Heart left ventricle (tissue), 16 donors: ENCODE measurements around the gene SCAF4. TPM values are rescaled to one million over a fixed set of nuclear protein-coding genes. Genes with fewer than 3 reads are reported as not detected.
"Not testable (repeated sequence)": the region's sequence is repeated elsewhere in the genome, so short reads cannot be mapped to it uniquely, and the experiment has no call there.

Experiments
- ATAC-seq, 4 donors: fragments of 200-7000 bp; cut with Tn5 transposase; one replicate each; pipeline ENCODE4 v1.9.1; 2020 to 2022; ENCODE audit warnings: moderate library complexity in 4 of 4, mild to moderate bottlenecking in 3 of 4, moderate number of reproducible peaks in 1 of 4
- DNase-seq, 5 donors: peaks; one replicate each; pipeline ENCODE4 v3.0.0-alpha.2; 2020
- H3K27ac ChIP-seq, 12 donors: fragments of 200-600 bp; sonication (generic) in 4 of 12; one replicate each; pipeline versions ENCODE4 v1.5.0 to v1.8.0; 2016 to 2022; ENCODE audit warnings: mild to moderate bottlenecking in 2 of 12
- H3K27me3 ChIP-seq, 9 donors: fragments of 200-600 bp; sonication (generic) in 2 of 9; one replicate each; pipeline versions ENCODE4 v1.5.1 to v1.8.0; 2016 to 2022; ENCODE audit warnings: mild to moderate bottlenecking in 3 of 9
- H3K36me3 ChIP-seq, 9 donors: fragments of 200-600 bp; sonication (generic) in 2 of 9; one replicate each; pipeline versions ENCODE4 v1.5.0 to v1.8.0; 2018 to 2022; ENCODE audit warnings: mild to moderate bottlenecking in 2 of 9
- H3K4me1 ChIP-seq, 12 donors: fragments of 200-600 bp; sonication (generic) in 4 of 12; one replicate each; pipeline versions ENCODE4 v1.5.0 to v1.8.0; 2016 to 2022; ENCODE audit warnings: mild to moderate bottlenecking in 3 of 12
- H3K4me3 ChIP-seq, 12 donors: fragments of 200-600 bp; sonication (generic) in 4 of 12; one replicate each; pipeline versions ENCODE4 v1.5.0 to v1.8.0; 2017 to 2022; ENCODE audit warnings: mild to moderate bottlenecking in 9 of 12, moderate library complexity in 4 of 12
- H3K9me3 ChIP-seq, 12 donors: fragments of 200-600 bp; sonication (generic) in 4 of 12; one replicate each; pipeline versions ENCODE4 v1.5.0 to v1.8.0; 2016 to 2022; ENCODE audit warnings: mild to moderate bottlenecking in 1 of 12
- POLR2A ChIP-seq, 2 donors: fragments of 450-650 bp; IDR thresholded peaks; one replicate each; pipeline ENCODE4 v1.6.1; 2017; ENCODE audit warnings: antibody characterized with exemption in 2 of 2, mild to moderate bottlenecking in 2 of 2, moderate library complexity in 2 of 2
- WGBS, 4 donors: extraction: QIAGEN DNeasy Blood & Tissue Kit in 2 of 4; methylation state at CpG; one replicate each; pipeline versions ENCODE4 v1.1.5 to v1.1.7; 2013 to 2018; 5-methylcytosine and 5-hydroxymethylcytosine counted together
- intact Hi-C, 10 donors: fragments of 100-400 bp; cut with DNase I; formaldehyde crosslinking; loops; one replicate each; pipeline versions ENCODE4 v1.11.1 to v1.14.2; 2022
- polyA plus RNA-seq, 2 donors: library from polyadenylated mRNA; stranded (reverse); fragments of 200-250 nt; gene quantifications; one replicate each; pipeline ENCODE4 v1.2.3, GENCODE V29; 2013
- total RNA-seq, 9 donors: library from RNA; depleted of rRNA in 2 of 9; stranded (reverse); fragments of >200 nt in 2 of 9; fragmentation: NEBNext Ultra II Directional in 3 of 9; extraction: Animal tissue kit (Norgen Biotek cat#: 25700) in 3 of 9; gene quantifications; one replicate each; pipeline versions ENCODE4 v1.1.0 to v1.2.4, GENCODE V29; 2016 to 2023
- TF ChIP-seq, protein P1 (sequence below), 12 donors: fragments of 200-600 bp; sonication (generic) in 4 of 12; IDR thresholded peaks; one replicate each; pipeline versions ENCODE4 v1.5.0 to v1.8.0; 2018 to 2022; ENCODE audit warnings: antibody characterized with exemption in 12 of 12, mild to moderate bottlenecking in 5 of 12
- donor health status: ischemic (EF 13 %, LVEDD 7.1; RV severe dilation, severe dysfunction).
- donor health status: healthy with polysubstance abuse.
- donor health status: DM: no; HTN: yes; CAD: no.
- donor health status: DM: no; HTN: no; CAD: no.
- donor health status: ischemic (EF 25% LVEDD 6.9; RV normal size, moderate dysfunction).
- donor health status: ischemic (EF 25% LVEDD 5.7; RV mildly dilated, moderate dysfunction).
- donor health status: healthy.
- donor health status: DM: yes; HTN: yes; CAD: no.
- donor health status: ischemic (EF 35%, LVEDD 5.7; RV mildly dilated, moderate dysfunction).
- donor health status: nonischemic (EF 11% LVEDD 7.7; RV severe dilation, severe dysfunction).
- donor health status: DM: yes; HTN: yes; CAD: no.
- donor health status: PGD.
- donor health status: ischemic (EF 29% LVEDD 5.4; RV normal size, mild dysfunction).
- donor health status: nonischemic (EF 23%, LVEDD 6.1; RV moderate dilation, normal function).

The SCAF4 gene
- total and polyA plus RNA-seq, 11 donors = 7.8 to 25.8 (median 17.3) TPM

DNA sequence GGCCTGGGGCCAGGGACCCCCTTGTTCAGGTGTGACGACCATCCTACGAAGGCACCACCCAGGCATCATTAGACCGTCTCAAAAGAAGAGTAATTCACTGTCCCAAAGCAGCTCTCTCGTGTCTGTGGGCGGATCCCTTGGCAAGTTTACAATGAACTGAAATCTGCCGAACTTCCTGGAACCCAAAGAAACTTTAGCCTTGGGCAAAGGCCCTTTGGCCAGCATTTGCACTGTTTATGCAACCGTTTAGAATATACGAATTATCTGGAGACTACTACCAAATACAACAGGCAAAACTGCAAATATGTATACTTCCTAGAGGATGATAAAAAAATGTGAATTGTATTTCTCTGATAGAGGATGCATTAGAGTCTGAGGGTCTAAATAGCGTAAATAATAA, 73.9 kb downstream of the SCAF4 start:
- no peak for TF ChIP-seq POLR2A (IDR thresholded peaks at IDR 0.05)
- TF ChIP-seq, protein P1, sequence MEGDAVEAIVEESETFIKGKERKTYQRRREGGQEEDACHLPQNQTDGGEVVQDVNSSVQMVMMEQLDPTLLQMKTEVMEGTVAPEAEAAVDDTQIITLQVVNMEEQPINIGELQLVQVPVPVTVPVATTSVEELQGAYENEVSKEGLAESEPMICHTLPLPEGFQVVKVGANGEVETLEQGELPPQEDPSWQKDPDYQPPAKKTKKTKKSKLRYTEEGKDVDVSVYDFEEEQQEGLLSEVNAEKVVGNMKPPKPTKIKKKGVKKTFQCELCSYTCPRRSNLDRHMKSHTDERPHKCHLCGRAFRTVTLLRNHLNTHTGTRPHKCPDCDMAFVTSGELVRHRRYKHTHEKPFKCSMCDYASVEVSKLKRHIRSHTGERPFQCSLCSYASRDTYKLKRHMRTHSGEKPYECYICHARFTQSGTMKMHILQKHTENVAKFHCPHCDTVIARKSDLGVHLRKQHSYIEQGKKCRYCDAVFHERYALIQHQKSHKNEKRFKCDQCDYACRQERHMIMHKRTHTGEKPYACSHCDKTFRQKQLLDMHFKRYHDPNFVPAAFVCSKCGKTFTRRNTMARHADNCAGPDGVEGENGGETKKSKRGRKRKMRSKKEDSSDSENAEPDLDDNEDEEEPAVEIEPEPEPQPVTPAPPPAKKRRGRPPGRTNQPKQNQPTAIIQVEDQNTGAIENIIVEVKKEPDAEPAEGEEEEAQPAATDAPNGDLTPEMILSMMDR (IDR thresholded peaks at IDR 0.05) = no peak
- Histone ChIP-seq H3K27me3 (no peaks in the 10 kb centered on the region), H3K36me3 (peaks cover 0 to 14% (median 7%) of the 10 kb centered on the region in 9 donors), H3K4me3 (no peak overlapping the region), H3K27ac (no peak overlapping the region), H3K9me3 (no peaks in the 10 kb centered on the region), H3K4me1 (peaks cover 0 to 33% (median 23%) of the 10 kb centered on the region in 12 donors)
- DNase-seq (no peak), ATAC-seq (no peak)
- intact Hi-C loops = loop anchor here in 1 of 10 donors (5.0 kb wide), 1 partner anchor 74 kb away; the partner anchor contains the start of gene SCAF4
- 78 to 85% (median 80%) methylated on average over 9 of the region's 9 CpGs for WGBS, 4 donors

DNA sequence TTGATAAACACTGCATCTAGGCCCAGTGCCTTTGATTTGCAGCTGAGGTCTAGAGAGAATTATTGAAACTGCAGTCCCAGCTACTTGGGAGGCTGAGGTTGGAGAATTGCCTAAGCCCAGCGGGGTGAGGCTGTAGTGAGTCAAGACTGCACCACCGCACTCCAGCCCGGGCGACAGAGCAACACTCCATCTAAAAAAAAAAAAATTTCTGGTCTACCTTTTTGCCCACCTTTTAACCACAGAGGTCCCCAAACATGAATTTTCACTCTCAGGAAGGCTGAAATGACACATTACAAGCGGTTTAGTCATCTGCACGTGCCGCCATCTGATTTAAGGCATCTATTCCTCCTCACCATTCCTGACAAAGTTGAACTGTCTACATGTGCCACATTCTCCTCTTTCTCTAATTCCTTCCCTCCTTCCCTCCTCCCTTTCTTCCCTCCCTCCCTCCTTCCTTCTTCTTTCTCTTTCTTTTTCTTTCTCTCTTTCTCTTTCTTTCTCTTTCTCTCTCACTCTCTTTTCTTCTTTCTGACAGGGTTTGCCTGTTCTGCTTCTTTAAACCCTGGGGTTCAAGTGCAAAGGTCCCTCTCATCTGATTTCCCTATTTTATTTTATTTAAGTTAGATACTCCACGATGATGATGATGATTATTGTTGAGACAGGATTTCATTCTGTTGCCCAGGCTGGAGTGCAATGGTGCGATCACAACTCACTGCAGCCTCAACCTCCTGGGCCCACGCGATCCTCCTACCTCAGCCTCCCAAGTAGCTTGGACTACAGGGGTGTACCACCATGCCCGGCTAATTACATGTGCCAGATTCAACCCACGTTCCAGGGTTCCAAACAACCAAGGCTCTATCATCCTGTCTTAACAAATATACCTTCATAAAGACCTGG, 75.5 kb downstream of the SCAF4 start:
- no peaks in the 10 kb centered on the region for H3K27me3 ChIP-seq
- TF ChIP-seq POLR2A (IDR thresholded peaks at IDR 0.05) = no peak
- TF ChIP-seq, protein P1 (IDR thresholded peaks at IDR 0.05) = no peak
- no peak overlapping the region for H3K4me3 ChIP-seq
- peaks cover 0 to 20% (median 10%) of the 10 kb centered on the region in 12 donors for H3K4me1 ChIP-seq
- 92 to 95% (median 93%) methylated on average over 13 of the region's 13 CpGs for WGBS, 4 donors
- no peaks in the 10 kb centered on the region for H3K9me3 ChIP-seq
- H3K27ac ChIP-seq = no peak overlapping the region
- intact Hi-C loops = loop anchor here in 1 of 10 donors (5.0 kb wide), 1 partner anchor 76 kb away; the partner anchor contains the start of gene SCAF4
- peaks cover 0 to 3% (median 0%) of the 10 kb centered on the region in 9 donors for H3K36me3 ChIP-seq
- no peak for ATAC-seq
- no peak for DNase-seq

DNA sequence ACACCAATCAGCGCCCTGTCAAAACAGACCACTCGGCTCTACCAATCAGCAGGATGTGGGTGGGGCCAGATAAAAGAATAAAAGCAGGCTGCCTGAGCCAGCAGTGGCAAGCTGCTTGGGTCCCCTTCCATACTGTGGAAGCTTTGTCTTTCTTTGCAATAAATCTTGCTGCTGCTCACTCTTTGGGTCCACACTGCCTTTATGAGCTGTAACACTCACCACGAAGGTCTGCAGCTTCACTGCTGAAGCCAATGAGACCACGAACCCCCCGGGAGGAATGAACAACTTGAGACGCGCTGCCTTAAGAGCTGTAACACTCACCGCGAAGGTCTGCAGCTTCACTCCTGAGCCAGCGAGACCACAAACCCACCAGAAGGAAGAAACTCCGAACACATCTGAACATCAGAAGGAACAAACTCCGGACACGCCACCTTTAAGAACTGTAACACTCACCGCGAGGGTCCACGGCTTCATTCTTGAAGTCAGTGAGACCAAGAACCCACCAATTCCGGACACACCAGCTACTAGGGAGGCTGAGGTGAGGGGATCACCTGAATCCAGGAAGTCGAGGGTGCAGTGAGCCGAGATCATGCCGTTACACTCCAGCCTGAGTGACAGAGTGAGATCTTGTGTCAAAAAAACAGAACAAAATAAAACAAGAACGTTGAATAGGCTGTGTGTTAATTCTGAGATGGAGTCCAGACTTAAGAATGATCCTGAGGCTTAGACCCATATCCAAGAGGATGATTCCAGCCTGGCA, 76.9 kb downstream of the SCAF4 start:
- H3K27ac ChIP-seq, H3K27me3 ChIP-seq, H3K4me1 ChIP-seq, DNase-seq, H3K36me3 ChIP-seq, ATAC-seq, H3K4me3 ChIP-seq: not testable (repeated sequence)
- H3K9me3 ChIP-seq = peaks cover 0 to 12% (median 0%) of the 10 kb centered on the region in 12 donors
- WGBS, 4 donors = 78 to 92% (median 87%) methylated on average over 18 to 21 of the region's 21 CpGs
- intact Hi-C loops = loop anchor here in 1 of 10 donors (5.0 kb wide), 1 partner anchor 77 kb away; the partner anchor contains the start of gene SCAF4

DNA sequence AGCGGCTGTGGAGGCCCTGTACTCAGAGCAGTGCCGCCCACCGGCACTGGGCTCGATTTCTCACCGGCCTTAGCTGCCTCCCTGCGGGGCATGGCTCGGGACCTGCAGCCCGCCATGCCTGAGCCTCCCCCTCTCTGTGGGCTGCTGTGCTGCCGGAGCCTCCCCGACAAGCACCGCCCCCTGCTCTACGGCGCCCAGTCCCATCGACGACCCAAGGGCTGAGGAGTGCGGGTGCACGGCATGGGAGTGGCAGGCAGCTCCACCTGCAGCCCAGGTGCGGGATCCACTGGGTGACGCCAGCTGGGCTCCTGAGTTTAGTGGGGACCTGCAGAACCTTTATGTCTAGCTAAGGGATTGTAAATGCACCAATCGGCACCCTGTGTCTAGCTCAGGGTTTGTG, 77.6 kb downstream of the SCAF4 start:
- Histone ChIP-seq H3K36me3 (no peaks in the 10 kb centered on the region), H3K4me3 (no peak overlapping the region), H3K4me1 (peaks cover 0 to 8% (median 0%) of the 10 kb centered on the region in 12 donors), H3K9me3 (peaks cover 0 to 12% (median 0%) of the 10 kb centered on the region in 12 donors), H3K27ac (no peak overlapping the region), H3K27me3 (no peaks in the 10 kb centered on the region)
- 93 to 97% (median 95%) methylated on average over 3 to 20 of the region's 20 CpGs for WGBS, 4 donors
- DNase-seq (no peak), ATAC-seq (no peak)
- TF ChIP-seq, protein P1 (IDR thresholded peaks at IDR 0.05) = no peak
- no peak for TF ChIP-seq POLR2A (IDR thresholded peaks at IDR 0.05)
- intact Hi-C loops = no loop called here

DNA sequence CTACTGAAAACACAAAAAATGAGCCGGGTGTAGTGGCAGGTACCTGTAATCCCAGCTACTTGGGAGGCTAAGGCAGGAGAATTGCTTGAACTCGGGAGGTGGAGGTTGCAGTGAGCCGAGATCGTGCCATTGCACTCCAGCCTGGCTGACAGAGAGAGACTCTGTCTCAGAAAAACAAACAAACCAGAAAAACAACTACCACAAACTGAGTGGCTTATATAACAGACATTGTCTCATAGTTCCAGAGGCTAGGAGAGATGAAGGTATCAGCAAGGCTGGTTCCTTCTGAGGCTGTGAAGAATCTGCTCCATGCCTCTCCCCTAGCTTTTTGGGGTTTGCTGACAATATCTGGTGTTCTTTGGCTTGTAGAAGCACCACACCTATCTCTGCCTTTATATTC, 80.4 kb downstream of the SCAF4 start:
- peaks cover 0 to 12% (median 0%) of the 10 kb centered on the region in 12 donors for H3K9me3 ChIP-seq
- H3K27me3 ChIP-seq, DNase-seq, H3K4me1 ChIP-seq, H3K36me3 ChIP-seq, intact Hi-C loops, H3K4me3 ChIP-seq, H3K27ac ChIP-seq, ATAC-seq: not testable (repeated sequence)
- WGBS, 4 donors = 84 to 92% (median 88%) methylated on average over 4 of the region's 4 CpGs
